H1 (cell line): Measurements from ENCODE around the gene ITGA8.

ENCODE experiments used
- BRCA1 ChIP-seq: IDR thresholded peaks from 2 replicates; pipeline ENCODE4 v1.6.1; 2012; ENCODE audit warnings: low read depth, low read length, improper control_type of control experiment
- GABPA ChIP-seq: IDR thresholded peaks from 2 replicates; pipeline ENCODE4 v1.6.1; 2011; ENCODE audit warnings: mild to moderate bottlenecking, low read length, moderate library complexity, borderline replicate concordance; ENCODE audit not compliant: insufficient read depth
- POLR2A ChIP-seq, 2 experiments: IDR thresholded peaks; 1 replicate in 1 of 2; 2 replicates in 1 of 2; pipeline ENCODE4 v1.6.1; 2011; ENCODE audit warnings: low read depth in 2 of 2, low read length in 2 of 2, mild to moderate bottlenecking in 2 of 2; ENCODE audit errors: control extremely low read depth in 1 of 2
- POLR2AphosphoS5 ChIP-seq: IDR thresholded peaks from 2 replicates; pipeline ENCODE4 v1.6.1; 2011; ENCODE audit warnings: low read depth, low read length

GRCh38 chr10:15464381-15464780, 255.3 kb downstream of the ITGA8 start:
- no peak for TF ChIP-seq GABPA
- no peak for TF ChIP-seq POLR2AphosphoS5
- no peak for TF ChIP-seq POLR2A (IDR thresholded peaks at IDR 0.05; ENCODE audit: control extremely low read depth in 1 of 2, low read depth in 2 of 2, low read length in 2 of 2)
- no peak for TF ChIP-seq BRCA1
